ENCODE data around the gene BMP7.

BMP7 gene

GRCh38 chr20:57291003-57291402 lies 24.6 kb upstream of the BMP7 start (continued):
- TF ChIP-seq, protein P1, sequence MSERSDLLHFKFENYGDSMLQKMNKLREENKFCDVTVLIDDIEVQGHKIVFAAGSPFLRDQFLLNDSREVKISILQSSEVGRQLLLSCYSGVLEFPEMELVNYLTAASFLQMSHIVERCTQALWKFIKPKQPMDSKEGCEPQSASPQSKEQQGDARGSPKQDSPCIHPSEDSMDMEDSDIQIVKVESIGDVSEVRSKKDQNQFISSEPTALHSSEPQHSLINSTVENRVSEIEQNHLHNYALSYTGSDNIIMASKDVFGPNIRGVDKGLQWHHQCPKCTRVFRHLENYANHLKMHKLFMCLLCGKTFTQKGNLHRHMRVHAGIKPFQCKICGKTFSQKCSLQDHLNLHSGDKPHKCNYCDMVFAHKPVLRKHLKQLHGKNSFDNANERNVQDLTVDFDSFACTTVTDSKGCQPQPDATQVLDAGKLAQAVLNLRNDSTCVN (tag by site-specific recombination; optimal IDR thresholded peaks at IDR 0.05): no peak
- TF ChIP-seq, protein P2, sequence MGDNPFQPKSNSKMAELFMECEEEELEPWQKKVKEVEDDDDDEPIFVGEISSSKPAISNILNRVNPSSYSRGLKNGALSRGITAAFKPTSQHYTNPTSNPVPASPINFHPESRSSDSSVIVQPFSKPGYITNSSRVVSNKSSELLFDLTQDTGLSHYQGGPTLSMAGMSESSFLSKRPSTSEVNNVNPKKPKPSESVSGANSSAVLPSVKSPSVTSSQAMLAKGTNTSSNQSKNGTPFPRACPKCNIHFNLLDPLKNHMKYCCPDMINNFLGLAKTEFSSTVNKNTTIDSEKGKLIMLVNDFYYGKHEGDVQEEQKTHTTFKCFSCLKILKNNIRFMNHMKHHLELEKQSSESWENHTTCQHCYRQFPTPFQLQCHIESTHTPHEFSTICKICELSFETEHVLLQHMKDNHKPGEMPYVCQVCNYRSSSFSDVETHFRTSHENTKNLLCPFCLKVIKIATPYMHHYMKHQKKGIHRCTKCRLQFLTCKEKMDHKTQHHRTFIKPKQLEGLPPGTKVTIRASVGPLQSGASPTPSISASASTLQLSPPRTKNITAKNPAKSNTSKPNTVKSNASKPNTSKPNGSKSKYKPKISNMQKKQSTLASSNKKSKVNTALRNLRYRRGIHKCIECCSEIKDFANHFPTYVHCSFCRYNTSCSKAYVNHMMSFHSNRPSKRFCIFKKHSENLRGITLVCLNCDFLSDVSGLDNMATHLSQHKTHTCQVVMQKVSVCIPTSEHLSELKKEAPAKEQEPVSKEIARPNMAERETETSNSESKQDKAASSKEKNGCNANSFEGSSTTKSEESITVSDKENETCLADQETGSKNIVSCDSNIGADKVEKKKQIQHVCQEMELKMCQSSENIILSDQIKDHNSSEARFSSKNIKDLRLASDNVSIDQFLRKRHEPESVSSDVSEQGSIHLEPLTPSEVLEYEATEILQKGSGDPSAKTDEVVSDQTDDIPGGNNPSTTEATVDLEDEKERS (tag by site-specific recombination; IDR thresholded peaks at IDR 0.05): no peak
- TF ChIP-seq, protein P3, sequence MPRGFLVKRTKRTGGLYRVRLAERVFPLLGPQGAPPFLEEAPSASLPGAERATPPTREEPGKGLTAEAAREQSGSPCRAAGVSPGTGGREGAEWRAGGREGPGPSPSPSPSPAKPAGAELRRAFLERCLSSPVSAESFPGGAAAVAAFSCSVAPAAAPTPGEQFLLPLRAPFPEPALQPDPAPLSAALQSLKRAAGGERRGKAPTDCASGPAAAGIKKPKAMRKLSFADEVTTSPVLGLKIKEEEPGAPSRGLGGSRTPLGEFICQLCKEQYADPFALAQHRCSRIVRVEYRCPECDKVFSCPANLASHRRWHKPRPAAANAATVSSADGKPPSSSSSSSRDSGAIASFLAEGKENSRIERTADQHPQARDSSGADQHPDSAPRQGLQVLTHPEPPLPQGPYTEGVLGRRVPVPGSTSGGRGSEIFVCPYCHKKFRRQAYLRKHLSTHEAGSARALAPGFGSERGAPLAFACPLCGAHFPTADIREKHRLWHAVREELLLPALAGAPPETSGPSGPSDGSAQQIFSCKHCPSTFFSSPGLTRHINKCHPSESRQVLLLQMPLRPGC (tag by site-specific recombination; IDR thresholded peaks at IDR 0.05): no peak
- no peak for TF ChIP-seq ZNF48 (tag by site-specific recombination; IDR thresholded peaks at IDR 0.05)
- no peak for TF ChIP-seq ZNF660 (tag by site-specific recombination; IDR thresholded peaks at IDR 0.05)
- no peak for TF ChIP-seq ZFP37 (tag by site-specific recombination; IDR thresholded peaks at IDR 0.05)
- no peak for TF ChIP-seq ZNF76 (tag by site-specific recombination; IDR thresholded peaks at IDR 0.05; ENCODE audit: borderline replicate concordance, low read depth)

- Histone ChIP-seq H3K36me3 (ENCODE audit: control insufficient read depth in 2 of 2, insufficient read depth in 1 of 2, low read length in 2 of 2) (no peaks in the 10 kb centered on the region), H3K4me3 (ENCODE audit: low read depth, low read length) (no peak overlapping the region), H3K27ac (ENCODE audit: extremely low read depth, low read depth, low read length) (no peak overlapping the region), H3K4me1 (ENCODE audit: control insufficient read depth, insufficient read depth, low read length) (no peaks in the 10 kb centered on the region), H3K9me3 (ENCODE audit: control insufficient read depth, insufficient read depth, low read depth, low read length) (no peaks in the 10 kb centered on the region)
- POLR2A ChIA-PET: no interaction called here
- CTCF ChIA-PET: no interaction called here
- TF ChIP-seq SCRT2 (tag by site-specific recombination; IDR thresholded peaks at IDR 0.05): no peak
Measured at GRCh38 chr20:57290178-57290484, 23.7 kb upstream of the BMP7 start.

DNA sequence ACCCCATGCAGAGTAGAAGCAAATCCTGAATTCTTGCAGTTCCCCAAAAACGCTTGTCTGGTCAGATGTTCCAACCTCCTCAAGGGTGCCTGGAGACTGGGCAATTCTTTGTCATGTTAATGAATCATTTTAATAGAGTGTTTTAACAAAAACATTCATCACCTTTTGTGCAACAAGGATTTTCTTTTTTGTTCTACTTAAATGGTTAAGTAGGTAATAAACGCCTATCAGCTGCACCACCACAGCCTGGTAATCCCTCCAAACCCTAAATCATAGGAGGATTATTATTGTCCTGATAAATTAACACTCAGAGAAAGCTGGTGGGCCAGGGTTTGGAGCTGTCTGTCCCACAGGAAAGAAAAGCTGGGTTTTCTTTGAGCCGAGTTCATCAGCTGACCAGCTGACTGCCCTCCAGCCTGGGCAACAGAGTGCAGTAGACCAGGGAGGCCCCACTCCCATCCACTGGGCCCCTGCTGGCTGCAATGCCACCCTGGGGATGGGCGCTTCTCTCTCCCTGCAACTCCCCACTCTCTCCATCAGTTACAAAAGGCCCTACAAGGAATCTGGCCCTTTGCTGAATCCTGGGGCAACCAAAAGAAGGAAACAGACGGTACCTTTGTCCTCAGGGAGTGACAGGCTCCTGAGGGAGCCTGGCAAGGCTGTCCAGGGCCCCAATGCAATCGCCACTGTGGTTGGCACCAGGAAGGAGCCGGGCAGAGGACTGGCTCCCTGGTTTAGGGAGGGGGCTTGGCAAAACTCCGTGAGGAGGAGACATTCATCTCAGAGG lies 23.1 kb upstream of the BMP7 start:
- ChIA-PET POLR2A (no interaction called here), CTCF (interaction anchor here (0.6 to 1.3 kb wide), 3 partner anchors 45 to 885 kb away, joined by 3 read pairs; no protein-coding TSS in a partner anchor)
- Histone ChIP-seq H3K36me3 (ENCODE audit: control insufficient read depth in 2 of 2, insufficient read depth in 1 of 2, low read length in 2 of 2) (no peaks in the 10 kb centered on the region), H3K4me3 (ENCODE audit: low read depth, low read length) (no peak overlapping the region), H3K27ac (ENCODE audit: extremely low read depth, low read depth, low read length) (no peak overlapping the region), H3K9me3 (ENCODE audit: control insufficient read depth, insufficient read depth, low read depth, low read length) (no peaks in the 10 kb centered on the region), H3K4me1 (ENCODE audit: control insufficient read depth, insufficient read depth, low read length) (no peaks in the 10 kb centered on the region)
- TF ChIP-seq ZNF292 (tag by site-specific recombination; IDR thresholded peaks at IDR 0.05; ENCODE audit: borderline replicate concordance, low read depth) (no peak), ZNF221 (tag by site-specific recombination; IDR thresholded peaks at IDR 0.05; ENCODE audit: borderline replicate concordance) (no peak), ZNF146 (tag by site-specific recombination; IDR thresholded peaks at IDR 0.05) (no peak), ZNF112 (tag by site-specific recombination; IDR thresholded peaks at IDR 0.05) (no peak), ZNF169 (tag by site-specific recombination; IDR thresholded peaks at IDR 0.05) (no peak), ZNF560 (tag by site-specific recombination; IDR thresholded peaks at IDR 0.05; ENCODE audit: borderline replicate concordance) (no peak), REST (tag by site-specific recombination; IDR thresholded peaks at IDR 0.05) (no peak)
- TF ChIP-seq, protein P4, sequence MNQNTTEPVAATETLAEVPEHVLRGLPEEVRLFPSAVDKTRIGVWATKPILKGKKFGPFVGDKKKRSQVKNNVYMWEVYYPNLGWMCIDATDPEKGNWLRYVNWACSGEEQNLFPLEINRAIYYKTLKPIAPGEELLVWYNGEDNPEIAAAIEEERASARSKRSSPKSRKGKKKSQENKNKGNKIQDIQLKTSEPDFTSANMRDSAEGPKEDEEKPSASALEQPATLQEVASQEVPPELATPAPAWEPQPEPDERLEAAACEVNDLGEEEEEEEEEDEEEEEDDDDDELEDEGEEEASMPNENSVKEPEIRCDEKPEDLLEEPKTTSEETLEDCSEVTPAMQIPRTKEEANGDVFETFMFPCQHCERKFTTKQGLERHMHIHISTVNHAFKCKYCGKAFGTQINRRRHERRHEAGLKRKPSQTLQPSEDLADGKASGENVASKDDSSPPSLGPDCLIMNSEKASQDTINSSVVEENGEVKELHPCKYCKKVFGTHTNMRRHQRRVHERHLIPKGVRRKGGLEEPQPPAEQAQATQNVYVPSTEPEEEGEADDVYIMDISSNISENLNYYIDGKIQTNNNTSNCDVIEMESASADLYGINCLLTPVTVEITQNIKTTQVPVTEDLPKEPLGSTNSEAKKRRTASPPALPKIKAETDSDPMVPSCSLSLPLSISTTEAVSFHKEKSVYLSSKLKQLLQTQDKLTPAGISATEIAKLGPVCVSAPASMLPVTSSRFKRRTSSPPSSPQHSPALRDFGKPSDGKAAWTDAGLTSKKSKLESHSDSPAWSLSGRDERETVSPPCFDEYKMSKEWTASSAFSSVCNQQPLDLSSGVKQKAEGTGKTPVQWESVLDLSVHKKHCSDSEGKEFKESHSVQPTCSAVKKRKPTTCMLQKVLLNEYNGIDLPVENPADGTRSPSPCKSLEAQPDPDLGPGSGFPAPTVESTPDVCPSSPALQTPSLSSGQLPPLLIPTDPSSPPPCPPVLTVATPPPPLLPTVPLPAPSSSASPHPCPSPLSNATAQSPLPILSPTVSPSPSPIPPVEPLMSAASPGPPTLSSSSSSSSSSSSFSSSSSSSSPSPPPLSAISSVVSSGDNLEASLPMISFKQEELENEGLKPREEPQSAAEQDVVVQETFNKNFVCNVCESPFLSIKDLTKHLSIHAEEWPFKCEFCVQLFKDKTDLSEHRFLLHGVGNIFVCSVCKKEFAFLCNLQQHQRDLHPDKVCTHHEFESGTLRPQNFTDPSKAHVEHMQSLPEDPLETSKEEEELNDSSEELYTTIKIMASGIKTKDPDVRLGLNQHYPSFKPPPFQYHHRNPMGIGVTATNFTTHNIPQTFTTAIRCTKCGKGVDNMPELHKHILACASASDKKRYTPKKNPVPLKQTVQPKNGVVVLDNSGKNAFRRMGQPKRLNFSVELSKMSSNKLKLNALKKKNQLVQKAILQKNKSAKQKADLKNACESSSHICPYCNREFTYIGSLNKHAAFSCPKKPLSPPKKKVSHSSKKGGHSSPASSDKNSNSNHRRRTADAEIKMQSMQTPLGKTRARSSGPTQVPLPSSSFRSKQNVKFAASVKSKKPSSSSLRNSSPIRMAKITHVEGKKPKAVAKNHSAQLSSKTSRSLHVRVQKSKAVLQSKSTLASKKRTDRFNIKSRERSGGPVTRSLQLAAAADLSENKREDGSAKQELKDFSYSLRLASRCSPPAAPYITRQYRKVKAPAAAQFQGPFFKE (tag by site-specific recombination; IDR thresholded peaks at IDR 0.05; ENCODE audit: borderline replicate concordance): no peak
